ENCODE results near the gene TRIM29. TPM values are rescaled to one million over a fixed set of nuclear protein-coding genes. Genes with fewer than 3 reads are reported as not detected.

TRIM29 gene
- total RNA-seq, 3 donors from 2014 or later = 10.6 to 58.7 (median 45.9) TPM

DNA sequence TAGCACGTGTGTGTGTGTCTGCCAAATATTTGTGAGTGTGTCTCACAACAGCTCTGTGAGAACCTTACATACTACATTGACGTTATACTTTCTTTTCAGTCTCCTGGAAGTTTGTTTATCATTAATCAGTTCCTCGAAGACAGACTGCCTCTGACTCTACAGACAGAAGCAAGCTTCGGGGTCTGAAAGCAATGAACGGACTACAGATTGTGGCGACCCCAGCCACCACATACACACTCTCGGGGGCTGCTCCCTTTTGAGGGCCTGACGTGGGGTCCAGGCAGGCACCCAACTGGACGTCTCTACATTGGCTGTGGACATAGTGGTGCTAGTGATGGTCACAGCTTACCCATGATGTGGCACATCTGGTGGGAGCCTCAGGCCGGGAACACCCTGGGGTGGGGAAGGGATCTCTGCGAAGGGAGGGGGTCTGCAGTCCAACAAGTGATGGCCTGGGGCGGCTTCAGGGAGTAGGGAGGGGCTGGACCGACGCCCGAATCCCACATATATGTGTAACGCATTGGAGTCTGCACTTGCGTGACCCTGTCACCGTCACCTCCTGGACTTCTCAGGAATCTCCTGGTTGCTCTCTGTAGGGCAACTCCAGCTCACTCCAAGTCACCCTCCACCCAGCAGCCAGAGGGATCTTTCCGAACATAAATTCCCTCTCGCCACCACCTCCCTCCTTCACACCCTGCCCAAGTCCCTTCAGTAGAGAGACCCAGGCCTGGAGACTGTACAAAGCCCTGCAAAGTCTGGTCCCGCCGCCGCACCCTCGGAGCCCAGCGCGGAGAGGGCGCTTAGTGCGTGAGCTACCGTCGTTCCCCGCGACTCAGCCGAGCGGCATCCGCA is 30.4 kb upstream of the TRIM29 start:
- TF ChIP-seq POLR2A (IDR thresholded peaks at IDR 0.05) = no peak
- TF ChIP-seq, protein P1, sequence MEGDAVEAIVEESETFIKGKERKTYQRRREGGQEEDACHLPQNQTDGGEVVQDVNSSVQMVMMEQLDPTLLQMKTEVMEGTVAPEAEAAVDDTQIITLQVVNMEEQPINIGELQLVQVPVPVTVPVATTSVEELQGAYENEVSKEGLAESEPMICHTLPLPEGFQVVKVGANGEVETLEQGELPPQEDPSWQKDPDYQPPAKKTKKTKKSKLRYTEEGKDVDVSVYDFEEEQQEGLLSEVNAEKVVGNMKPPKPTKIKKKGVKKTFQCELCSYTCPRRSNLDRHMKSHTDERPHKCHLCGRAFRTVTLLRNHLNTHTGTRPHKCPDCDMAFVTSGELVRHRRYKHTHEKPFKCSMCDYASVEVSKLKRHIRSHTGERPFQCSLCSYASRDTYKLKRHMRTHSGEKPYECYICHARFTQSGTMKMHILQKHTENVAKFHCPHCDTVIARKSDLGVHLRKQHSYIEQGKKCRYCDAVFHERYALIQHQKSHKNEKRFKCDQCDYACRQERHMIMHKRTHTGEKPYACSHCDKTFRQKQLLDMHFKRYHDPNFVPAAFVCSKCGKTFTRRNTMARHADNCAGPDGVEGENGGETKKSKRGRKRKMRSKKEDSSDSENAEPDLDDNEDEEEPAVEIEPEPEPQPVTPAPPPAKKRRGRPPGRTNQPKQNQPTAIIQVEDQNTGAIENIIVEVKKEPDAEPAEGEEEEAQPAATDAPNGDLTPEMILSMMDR (IDR thresholded peaks at IDR 0.05) = no peak
- no peak for TF ChIP-seq POLR2AphosphoS5 (IDR thresholded peaks at IDR 0.05)
- Histone ChIP-seq H3K27ac (peak overlapping the region; percentile 57 to 76), H3K4me1 (peaks cover 0 to 5% of the 10 kb centered on the region in 2 donors), H3K36me3 (no peaks in the 10 kb centered on the region), H3K4me3 (peak overlapping the region; percentile 39 to 81 (median 56)), H3K27me3 (no peaks in the 10 kb centered on the region), H3K9me3 (no peaks in the 10 kb centered on the region)
- DNase-seq (ENCODE audit: low spot score in 2 of 2) = no peak
- intact Hi-C loops (cut with DNase I; ENCODE audit: low total_unique reads) = loop anchor here (5.0 kb wide), 1 partner anchor 69 kb away; no protein-coding TSS in a partner anchor

DNA sequence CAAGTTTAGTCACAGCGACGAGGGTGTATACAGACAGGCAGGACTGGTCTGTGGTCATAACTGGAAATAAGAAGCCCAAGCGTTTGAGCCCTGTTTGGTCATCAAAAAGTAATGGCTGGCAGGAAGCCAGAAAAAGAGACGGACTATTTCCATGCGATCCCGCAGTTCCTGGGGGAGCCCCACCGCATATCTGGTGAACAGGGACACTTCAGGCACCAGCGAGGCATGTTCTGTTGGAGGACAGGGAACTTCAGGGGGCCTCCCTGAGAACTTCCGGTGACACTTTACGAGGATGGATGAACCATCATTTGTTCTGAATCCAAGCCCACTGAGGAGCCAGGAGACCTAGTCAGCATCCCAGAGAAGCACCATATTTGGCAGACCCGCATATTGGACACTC is 29.7 kb upstream of the TRIM29 start:
- TF ChIP-seq, protein P1 (IDR thresholded peaks at IDR 0.05) = no peak
- TF ChIP-seq POLR2A (IDR thresholded peaks at IDR 0.05) = no peak
- no peak for TF ChIP-seq POLR2AphosphoS5 (IDR thresholded peaks at IDR 0.05)
- Histone ChIP-seq H3K27me3 (no peaks in the 10 kb centered on the region), H3K27ac (no peak overlapping the region), H3K4me1 (peaks cover 0 to 5% of the 10 kb centered on the region in 2 donors), H3K9me3 (no peaks in the 10 kb centered on the region), H3K36me3 (no peaks in the 10 kb centered on the region), H3K4me3 (no peak overlapping the region)
- intact Hi-C loops (cut with DNase I; ENCODE audit: low total_unique reads) = loop anchor here (5.0 kb wide), 1 partner anchor 70 kb away; no protein-coding TSS in a partner anchor
- DNase-seq (ENCODE audit: low spot score in 2 of 2) = no peak

DNA sequence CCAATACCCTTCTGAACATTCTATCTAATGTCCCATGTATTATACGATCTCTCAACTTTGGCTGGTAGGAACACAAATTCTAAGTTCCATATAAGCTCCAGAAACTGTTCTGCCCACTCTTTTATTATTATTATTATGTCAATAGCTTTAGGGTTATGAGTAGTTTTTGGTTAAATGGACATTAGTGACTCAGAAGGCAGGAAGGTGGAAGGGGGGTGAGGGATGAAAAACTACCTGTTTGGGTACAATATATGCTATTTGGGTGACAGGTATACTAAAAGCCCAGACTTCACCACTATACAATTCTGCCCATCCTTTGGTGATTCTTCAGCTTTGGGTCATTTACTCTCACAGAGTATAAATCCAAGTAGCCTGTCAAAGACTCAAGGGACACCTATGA is 22.5 kb upstream of the TRIM29 start:
- no peaks in the 10 kb centered on the region for H3K27me3 ChIP-seq
- no peak overlapping the region for H3K4me3 ChIP-seq
- H3K27ac ChIP-seq = no peak overlapping the region
- H3K36me3 ChIP-seq = no peaks in the 10 kb centered on the region
- DNase-seq (ENCODE audit: low spot score in 2 of 2) = no peak
- H3K9me3 ChIP-seq = peaks cover 0 to 8% of the 10 kb centered on the region in 2 donors
- intact Hi-C loops (cut with DNase I; ENCODE audit: low total_unique reads) = no loop called here
- no peaks in the 10 kb centered on the region for H3K4me1 ChIP-seq
- TF ChIP-seq POLR2A (IDR thresholded peaks at IDR 0.05) = no peak
- no peak for TF ChIP-seq POLR2AphosphoS5 (IDR thresholded peaks at IDR 0.05)
- TF ChIP-seq, protein P1 (IDR thresholded peaks at IDR 0.05) = no peak

DNA sequence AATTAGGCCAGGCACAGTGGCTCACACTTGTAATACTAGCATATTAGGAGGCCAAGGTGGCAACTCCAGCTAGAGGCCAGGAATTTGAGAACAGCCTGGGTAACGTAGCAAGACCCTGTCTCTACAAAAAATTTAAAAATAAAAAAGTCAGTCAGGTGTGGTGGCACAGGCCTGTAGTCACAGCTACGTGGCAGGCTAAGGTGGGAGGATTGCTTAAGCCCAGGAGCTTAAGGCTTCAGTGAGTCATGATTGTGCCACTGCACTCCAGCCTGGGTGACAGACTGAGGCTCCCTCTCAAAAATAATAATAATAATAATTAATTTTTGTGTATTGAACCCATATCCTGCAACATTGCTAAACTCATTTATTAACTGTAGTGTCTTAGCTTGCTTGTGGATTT is 15.3 kb upstream of the TRIM29 start:
- Histone ChIP-seq H3K36me3 (no peaks in the 10 kb centered on the region), H3K27me3 (no peaks in the 10 kb centered on the region), H3K27ac (no peak overlapping the region), H3K9me3 (peaks cover 0 to 8% of the 10 kb centered on the region in 2 donors), H3K4me3 (no peak overlapping the region), H3K4me1 (no peaks in the 10 kb centered on the region)
- intact Hi-C loops (cut with DNase I; ENCODE audit: low total_unique reads) = no loop called here
- TF ChIP-seq POLR2AphosphoS5 (IDR thresholded peaks at IDR 0.05) = no peak
- no peak for TF ChIP-seq POLR2A (IDR thresholded peaks at IDR 0.05)
- TF ChIP-seq, protein P1 (IDR thresholded peaks at IDR 0.05) = no peak
- no peak for DNase-seq (ENCODE audit: low spot score in 2 of 2)

DNA sequence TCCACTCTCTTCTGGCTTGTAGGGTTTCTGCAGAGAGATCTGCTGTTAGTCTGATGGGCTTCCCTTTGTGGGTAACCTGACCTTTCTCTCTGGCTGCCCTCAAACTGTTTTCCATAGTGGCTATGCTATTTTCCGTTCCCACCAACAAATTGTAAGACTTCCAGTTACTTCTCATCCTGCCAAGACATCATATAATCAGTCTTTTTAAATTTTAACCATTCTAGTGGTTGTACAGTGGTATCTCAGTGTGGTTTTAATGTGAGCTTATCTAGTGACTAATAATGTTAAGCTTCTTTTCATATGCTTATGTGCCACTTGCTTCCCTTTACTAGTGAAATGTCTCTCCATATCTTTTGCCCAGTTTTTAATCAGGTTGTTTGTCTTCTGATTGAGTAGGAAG is 13.6 kb upstream of the TRIM29 start:
- Histone ChIP-seq H3K27ac (no peak overlapping the region), H3K4me1 (no peaks in the 10 kb centered on the region), H3K4me3 (no peak overlapping the region), H3K36me3 (no peaks in the 10 kb centered on the region), H3K9me3 (peaks cover 0 to 8% of the 10 kb centered on the region in 2 donors), H3K27me3 (no peaks in the 10 kb centered on the region)
- intact Hi-C loops (cut with DNase I; ENCODE audit: low total_unique reads) = no loop called here
- no peak for TF ChIP-seq POLR2AphosphoS5 (IDR thresholded peaks at IDR 0.05)
- TF ChIP-seq, protein P1 (IDR thresholded peaks at IDR 0.05) = no peak
- no peak for TF ChIP-seq POLR2A (IDR thresholded peaks at IDR 0.05)
- no peak for DNase-seq (ENCODE audit: low spot score in 2 of 2)
